Hepatocyte (in vitro differentiated cells): ENCODE data around the gene LYSMD4. TPM values are rescaled to one million over a fixed set of nuclear protein-coding genes. Genes with fewer than 3 reads are reported as not detected.

Experiments
- DNase-seq: peaks from one replicate; pipeline ENCODE4 v3.0.0-alpha.2; 2016; ENCODE audit warnings: low spot score
- H2AFZ ChIP-seq: fragments of 200-600 bp; sonication (generic); 2 replicates; pipeline ENCODE4 v1.6.0; 2016; ENCODE audit warnings: antibody characterized with exemption, mild to moderate bottlenecking
- H3K27ac ChIP-seq: fragments of 200-600 bp; sonication (generic); 2 replicates; pipeline ENCODE4 v1.5.1; 2016; ENCODE audit warnings: mild to moderate bottlenecking
- H3K27me3 ChIP-seq: fragments of 200-600 bp; sonication (generic); 2 replicates; pipeline ENCODE4 v1.6.1; 2016
- H3K36me3 ChIP-seq: fragments of 200-600 bp; sonication (generic); replicated peaks from 2 replicates; pipeline ENCODE4 v1.5.1; 2016; ENCODE audit warnings: low read depth; ENCODE audit not compliant: insufficient read depth
- H3K4me1 ChIP-seq: fragments of 200-600 bp; sonication (generic); 2 replicates; pipeline ENCODE4 v1.5.1; 2016; ENCODE audit warnings: mild to moderate bottlenecking, moderate library complexity; ENCODE audit not compliant: insufficient read depth
- H3K4me2 ChIP-seq: fragments of 200-600 bp; sonication (generic); 2 replicates; pipeline ENCODE4 v1.6.0; 2016
- H3K4me3 ChIP-seq: fragments of 200-600 bp; sonication (generic); 2 replicates; pipeline ENCODE4 v1.5.1; 2016; ENCODE audit warnings: mild to moderate bottlenecking
- H3K79me2 ChIP-seq: fragments of 200-600 bp; sonication (generic); 2 replicates; pipeline ENCODE4 v1.6.0; 2017; ENCODE audit warnings: mild to moderate bottlenecking
- H3K9me2 ChIP-seq: fragments of 200-600 bp; sonication (generic); replicated peaks from 2 replicates; pipeline ENCODE4 v1.6.0; 2017; ENCODE audit warnings: mild to moderate bottlenecking; ENCODE audit not compliant: insufficient read depth
- H3K9me3 ChIP-seq: fragments of 200-600 bp; sonication (generic); 2 replicates; pipeline ENCODE4 v1.5.1; 2016; ENCODE audit warnings: low read depth, mild to moderate bottlenecking
- H4K20me1 ChIP-seq: fragments of 200-600 bp; sonication (generic); 2 replicates; pipeline ENCODE4 v1.6.0; 2016; ENCODE audit warnings: mild to moderate bottlenecking; ENCODE audit not compliant: insufficient read depth, poor library complexity, severe bottlenecking
- CTCF ChIP-seq: fragments of 200-600 bp; sonication (generic); IDR thresholded peaks from 2 replicates; pipeline ENCODE4 v1.5.1; 2016; ENCODE audit warnings: antibody characterized with exemption, mild to moderate bottlenecking; ENCODE audit not compliant: poor library complexity
- EZH2 ChIP-seq: fragments of 200-600 bp; sonication (generic); IDR thresholded peaks from 2 replicates; pipeline ENCODE4 v1.6.1; 2016; ENCODE audit warnings: antibody characterized with exemption, mild to moderate bottlenecking, borderline replicate concordance
- EZH2phosphoT487 ChIP-seq: fragments of 200-600 bp; sonication (generic); IDR thresholded peaks from one replicate; pipeline ENCODE4 v1.6.1; 2018; ENCODE audit warnings: antibody characterized with exemption, mild to moderate bottlenecking, low read depth, moderate library complexity; ENCODE audit not compliant: unreplicated experiment, severe bottlenecking
- WGBS: methylation state at CpG from one replicate; pipeline ENCODE4 v1.1.6; 2016; ENCODE audit warnings: low lambda C conversion rate; ENCODE audit errors: missing lambda C conversion rate; 5-methylcytosine and 5-hydroxymethylcytosine counted together
- polyA plus RNA-seq: library from polyadenylated mRNA; unstranded; fragments of >200 nt; fragmentation: Nextera tagmentation; extraction: Ambion mirVana; gene quantifications from 2 replicates; pipeline ENCODE4 v1.2.1, GENCODE V29; 2016
- total RNA-seq: library from RNA; depleted of rRNA; stranded (reverse); fragments of >200 nt; gene quantifications from 2 replicates; pipeline ENCODE4 v1.2.3, GENCODE V29; 2014

The LYSMD4 gene
- total and polyA plus RNA-seq, 2 experiments from 2014 or later: 12.8 to 15.4 TPM

- H3K4me2 ChIP-seq: no peak overlapping the region
- WGBS: 81% methylated on average over 3 of the region's 3 CpGs
These were observed 12.0 kb downstream of the LYSMD4 start for GRCh38 chr15:99721104-99721778.

GRCh38 chr15:99720533-99720932, 12.7 kb downstream of the LYSMD4 start:
- WGBS: 89% methylated on average over 7 of the region's 7 CpGs
- Histone ChIP-seq H3K27me3 (no peaks in the 10 kb centered on the region), H3K9me3 (no peaks in the 10 kb centered on the region), H3K4me1 (no peaks in the 10 kb centered on the region), H3K9me2 (no peaks in the 10 kb centered on the region), H2AFZ (no peak overlapping the region), H3K4me2 (no peak overlapping the region), H3K79me2 (peaks cover 3% of the 10 kb centered on the region), H4K20me1 (no peaks in the 10 kb centered on the region), H3K27ac (no peak overlapping the region), H3K4me3 (no peak overlapping the region), H3K36me3 (no peaks in the 10 kb centered on the region)
- TF ChIP-seq EZH2phosphoT487: no peak
- TF ChIP-seq EZH2: no peak
- TF ChIP-seq CTCF: no peak
- no peak for DNase-seq

More at GRCh38 chr15:99721104-99721778, 12.0 kb downstream of the LYSMD4 start:
- Histone ChIP-seq H3K79me2 (peaks cover 3% of the 10 kb centered on the region), H3K36me3 (no peaks in the 10 kb centered on the region), H3K4me1 (no peaks in the 10 kb centered on the region), H3K4me3 (no peak overlapping the region), H3K27me3 (no peaks in the 10 kb centered on the region), H3K27ac (peak overlapping the region; percentile 3), H3K9me2 (no peaks in the 10 kb centered on the region), H4K20me1 (no peaks in the 10 kb centered on the region), H2AFZ (no peak overlapping the region), H3K9me3 (no peaks in the 10 kb centered on the region)
- DNase-seq: peak; percentile 24
- TF ChIP-seq EZH2 (no peak), CTCF (no peak), EZH2phosphoT487 (no peak)

GRCh38 chr15:99719096-99719541, 14.1 kb downstream of the LYSMD4 start:
- H3K9me2 ChIP-seq: no peaks in the 10 kb centered on the region

More at GRCh38 chr15:99719096-99719541, 14.1 kb downstream of the LYSMD4 start:
- TF ChIP-seq EZH2phosphoT487: no peak
- TF ChIP-seq CTCF: no peak
- no peak for TF ChIP-seq EZH2
- Histone ChIP-seq H2AFZ (no peak overlapping the region), H3K4me3 (no peak overlapping the region), H4K20me1 (no peaks in the 10 kb centered on the region), H3K4me2 (no peak overlapping the region), H3K79me2 (peaks cover 3% of the 10 kb centered on the region), H3K36me3 (no peaks in the 10 kb centered on the region), H3K9me3 (no peaks in the 10 kb centered on the region), H3K4me1 (no peaks in the 10 kb centered on the region), H3K27ac (no peak overlapping the region), H3K27me3 (no peaks in the 10 kb centered on the region)
- 86% methylated on average over 5 of the region's 5 CpGs for WGBS
- DNase-seq: no peak
